ENCODE results near the gene RPS6KA5. TPM values are rescaled to one million over a fixed set of nuclear protein-coding genes. Genes with fewer than 3 reads are reported as not detected.

Gene RPS6KA5
- total RNA-seq, 1 experiment from 2014 or later = 3.8 TPM

GRCh38 chr14:90815822-90816662 is 244.4 kb downstream of the RPS6KA5 start, which contains the start of gene TTC7B:
TTC7B (minus strand) TSS chr14:90816430; CDS start chr14:90816295, 135 bp downstream.
- no peaks in the 10 kb centered on the region for H3K9me3 Mint-ChIP-seq
- Histone ChIP-seq H3K18ac (ENCODE audit: insufficient read length, low read depth, low read length) (no peak within 1 kb of the TSS), H3K4ac (ENCODE audit: low read depth, low read length) (no peak within 1 kb of the TSS), H4K20me1 (ENCODE audit: control insufficient read depth, insufficient read depth, insufficient read length) (no peaks in the 10 kb centered on the region), H2BK5ac (ENCODE audit: insufficient read length, low read length) (no peak within 1 kb of the TSS), H4K91ac (ENCODE audit: insufficient read length, low read depth, low read length) (no peak within 1 kb of the TSS), H2AK5ac (ENCODE audit: insufficient read length, low read length) (no peak within 1 kb of the TSS), H3T11ph (ENCODE audit: low read length) (no peak within 1 kb of the TSS), H3K23me2 (ENCODE audit: insufficient read length, low read depth, low read length, poor library complexity, severe bottlenecking) (peaks cover 4% of the 10 kb centered on the region), H2BK20ac (ENCODE audit: low read depth, low read length, poor library complexity, severe bottlenecking) (no peak within 1 kb of the TSS), H3K27ac (ENCODE audit: insufficient read length, low read depth, low read length) (no peak within 1 kb of the TSS), H2BK12ac (ENCODE audit: insufficient read length, low read depth, low read length) (no peak within 1 kb of the TSS), H2BK120ac (ENCODE audit: low read depth, low read length, poor library complexity, severe bottlenecking) (no peak within 1 kb of the TSS), H2BK15ac (ENCODE audit: low read depth, low read length) (no peak within 1 kb of the TSS), H3K14ac (ENCODE audit: insufficient read depth, low read length) (peak within 1 kb of the TSS; percentile 83), H3K9me3 (ENCODE audit: control insufficient read depth, low read depth, low read length) (no peaks in the 10 kb centered on the region), H3K4me2 (ENCODE audit: insufficient read depth, insufficient read length, low read length) (peak within 1 kb of the TSS; percentile 83), H3K9ac (ENCODE audit: extremely low read depth, insufficient read length, low read length) (peak within 1 kb of the TSS; percentile 39), H2AFZ (ENCODE audit: low read length) (no peak within 1 kb of the TSS), H3K23ac (ENCODE audit: insufficient read length, low read depth, low read length) (no peak within 1 kb of the TSS), H3K27me3 (ENCODE audit: insufficient read depth, low read length) (no peaks in the 10 kb centered on the region), H3K79me2 (ENCODE audit: insufficient read depth, low read length) (no peaks in the 10 kb centered on the region), H3K4me1 (ENCODE audit: insufficient read depth, low read length) (no peaks in the 10 kb centered on the region), H4K8ac (replicated peaks; ENCODE audit: insufficient read length, low read depth, low read length) (no peak within 1 kb of the TSS), H4K5ac (ENCODE audit: insufficient read length, low read depth, low read length) (no peak within 1 kb of the TSS), H3K56ac (ENCODE audit: insufficient read length, low read depth, low read length) (no peak within 1 kb of the TSS), H3K79me1 (ENCODE audit: insufficient read depth, low read depth, low read length, poor library complexity, severe bottlenecking) (no peaks in the 10 kb centered on the region)
- peak within 1 kb of the TSS; percentile 76 to 84 for H3K4me3 Mint-ChIP-seq
- WGBS (ENCODE audit: extremely low coverage, insufficient read length, low lambda C conversion rate) = no CpG with 5 or more reads among the region's 111 CpGs
- H3K36me3 Mint-ChIP-seq (ENCODE audit: insufficient read depth in 1 of 3, low read depth in 3 of 3) = no peaks in the 10 kb centered on the region; a peak in 1 of 7 replicates
- peak; percentile 29; the same call in 1 of the 3 replicates for TF ChIP-seq CTCF (conservative IDR thresholded peaks at IDR 0.05)
- H3K27me3 Mint-ChIP-seq (ENCODE audit: low read depth) = peaks cover 29% of the 10 kb centered on the region
- peak within 1 kb of the TSS in 1 of 3 experiments; percentile 62; a peak in 1 of 7 replicates for H3K27ac Mint-ChIP-seq
- H3K4me1 Mint-ChIP-seq = peaks cover 5 to 8% of the 10 kb centered on the region in 2 experiments
- peak; percentile 60 for DNase-seq
